HG02610 (cell line): ENCODE measurements around the gene FOXS1.
"Not testable (repeated sequence)": the region's sequence is repeated elsewhere in the genome, so short reads cannot be mapped to it uniquely, and the experiment has no call there.

Source experiments
- ATAC-seq: cut with Tn5 transposase; IDR thresholded peaks from one replicate; pipeline ENCODE4 v1.9.1; 2021; ENCODE audit warnings: mild to moderate bottlenecking, moderate library complexity; ENCODE audit not compliant: unreplicated experiment

The FOXS1 gene

GRCh38 chr20:31840906-31841816 lies 4.2 kb downstream of the FOXS1 start:
- ATAC-seq = no peak

GRCh38 chr20:31839782-31840487 lies 5.5 kb downstream of the FOXS1 start:
- no peak for ATAC-seq

DNA sequence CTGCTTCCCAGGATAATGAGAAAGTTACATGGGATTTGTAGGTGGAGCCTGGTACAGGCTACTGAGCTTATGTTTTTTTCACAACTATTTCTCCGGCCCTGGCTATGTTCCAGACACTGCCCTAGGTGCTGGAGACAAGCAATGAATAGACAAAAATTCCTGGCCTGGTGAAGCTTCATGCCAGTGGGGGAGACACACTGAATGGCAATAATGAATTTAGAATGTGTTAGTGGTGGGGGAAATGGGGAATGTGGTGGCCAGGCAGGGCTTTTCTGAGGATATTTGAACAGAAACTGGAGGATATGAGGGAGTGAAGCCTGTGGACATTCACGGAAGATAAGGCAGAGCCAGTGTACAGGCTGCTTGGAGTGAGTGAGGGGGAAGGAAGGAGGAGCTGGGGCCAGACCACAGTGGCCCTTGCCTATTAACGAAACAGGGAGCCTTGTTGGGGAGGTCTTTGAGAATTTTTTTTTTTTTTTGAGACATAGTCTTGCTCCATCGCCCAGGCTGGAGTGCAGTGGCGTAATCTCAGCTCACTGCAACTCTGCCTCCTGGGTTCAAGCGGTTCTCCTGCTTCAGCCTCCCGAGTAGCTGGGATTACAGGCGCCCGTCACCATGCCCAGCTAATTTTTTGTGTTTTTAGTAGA lies 6.6 kb downstream of the FOXS1 start:
- ATAC-seq = no peak

GRCh38 chr20:31837896-31838397 lies 7.5 kb downstream of the FOXS1 start:
- ATAC-seq = no peak

GRCh38 chr20:31836853-31837608 lies 8.4 kb downstream of the FOXS1 start:
- ATAC-seq = no peak

GRCh38 chr20:31835977-31836852 lies 9.2 kb downstream of the FOXS1 start:
- peak; percentile 73 for ATAC-seq

GRCh38 chr20:31835554-31835953 lies 9.8 kb downstream of the FOXS1 start:
- no peak for ATAC-seq

DNA sequence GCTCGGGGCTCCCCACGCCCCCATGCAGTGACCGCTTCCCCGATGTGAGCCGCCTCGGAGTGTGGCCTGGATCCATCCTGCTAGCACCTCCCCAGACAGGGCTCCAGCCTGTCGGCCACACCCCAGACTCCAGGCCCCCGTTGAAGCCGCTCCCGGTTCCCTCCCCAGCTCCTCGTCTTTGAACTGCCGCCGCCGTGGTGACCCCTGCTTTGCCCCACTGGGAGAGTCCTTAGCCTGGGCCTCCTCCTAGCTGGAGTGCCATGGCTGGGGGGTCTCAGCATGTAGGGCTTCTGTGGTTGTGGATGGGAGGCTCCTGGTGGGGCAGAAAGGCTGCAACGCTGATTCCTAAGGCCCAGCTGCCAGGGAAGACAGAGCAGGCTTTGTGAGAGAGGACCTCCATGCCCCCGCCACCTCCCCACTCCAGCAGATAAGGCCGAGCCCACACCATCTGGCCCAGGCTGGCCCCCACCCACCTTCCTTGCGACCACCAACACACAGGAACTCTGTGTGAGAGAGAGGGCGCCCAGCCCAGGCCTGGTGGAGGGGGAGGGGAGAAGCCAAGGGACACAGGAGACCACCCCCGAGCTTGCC lies 11.4 kb downstream of the FOXS1 start:
- no peak for ATAC-seq

DNA sequence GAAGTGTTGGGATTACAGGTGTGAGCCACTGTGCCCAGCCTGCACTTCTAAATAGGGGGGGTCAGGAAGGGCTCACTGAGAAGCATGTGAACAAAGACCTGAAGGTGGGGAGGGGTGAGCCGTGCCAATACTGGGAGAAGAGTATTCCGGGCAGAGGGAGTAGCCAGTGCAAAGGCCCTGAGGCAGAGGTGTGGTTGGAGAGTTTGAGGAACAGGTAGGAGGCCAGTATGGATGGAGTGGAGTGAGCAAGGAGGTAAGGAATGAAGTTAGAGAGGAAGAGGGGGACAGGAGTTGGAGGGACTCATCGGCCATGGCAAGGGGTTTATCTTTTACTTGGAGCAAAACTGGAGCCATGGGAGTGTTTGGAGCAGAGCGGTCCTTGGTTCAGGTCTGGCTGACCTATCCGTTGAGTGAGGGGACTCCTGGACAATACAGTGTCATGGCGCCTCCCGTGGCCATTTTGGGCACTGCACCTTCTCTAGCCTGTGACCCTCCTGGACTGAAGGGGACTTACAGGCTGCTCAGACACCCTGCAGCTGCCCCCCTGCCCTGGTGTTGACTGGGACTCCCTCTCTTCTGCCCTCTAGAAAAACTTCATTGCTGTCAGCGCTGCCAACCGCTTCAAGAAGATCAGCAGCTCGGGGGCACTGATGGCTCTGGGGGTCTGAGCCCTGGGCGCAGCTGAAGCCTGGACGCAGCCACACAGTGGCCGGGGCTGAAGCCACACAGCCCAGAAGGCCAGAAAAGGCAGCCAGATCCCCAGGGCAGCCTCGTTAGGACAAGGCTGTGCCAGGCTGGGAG lies 12.1 kb downstream of the FOXS1 start:
- no peak for ATAC-seq

DNA sequence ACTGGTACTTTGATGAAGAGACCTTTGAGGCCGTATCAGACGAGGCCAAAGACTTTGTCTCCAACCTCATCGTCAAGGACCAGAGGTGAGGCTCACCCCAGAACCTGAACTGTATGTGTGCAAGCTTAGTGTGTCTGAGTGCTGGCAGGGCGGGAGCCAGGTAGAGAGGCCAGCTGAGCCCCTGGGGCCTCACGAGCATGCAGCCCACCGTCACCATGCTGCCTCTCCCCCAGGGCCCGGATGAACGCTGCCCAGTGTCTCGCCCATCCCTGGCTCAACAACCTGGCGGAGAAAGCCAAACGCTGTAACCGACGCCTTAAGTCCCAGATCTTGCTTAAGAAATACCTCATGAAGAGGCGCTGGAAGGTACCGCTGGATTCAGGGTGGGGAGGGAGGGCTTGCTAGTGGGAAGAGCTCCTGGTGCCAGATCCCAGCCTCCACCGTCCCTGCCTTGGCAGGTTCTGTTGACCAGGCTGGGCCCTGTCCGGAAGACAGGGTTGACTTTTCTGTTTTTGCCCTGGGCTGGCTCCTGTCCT lies 13.6 kb downstream of the FOXS1 start:
- no peak for ATAC-seq

- no peak for ATAC-seq
Observed at GRCh38 chr20:31831211-31831610, 14.2 kb downstream of the FOXS1 start.

GRCh38 chr20:31830406-31830981 lies 14.9 kb downstream of the FOXS1 start:
- no peak for ATAC-seq

DNA sequence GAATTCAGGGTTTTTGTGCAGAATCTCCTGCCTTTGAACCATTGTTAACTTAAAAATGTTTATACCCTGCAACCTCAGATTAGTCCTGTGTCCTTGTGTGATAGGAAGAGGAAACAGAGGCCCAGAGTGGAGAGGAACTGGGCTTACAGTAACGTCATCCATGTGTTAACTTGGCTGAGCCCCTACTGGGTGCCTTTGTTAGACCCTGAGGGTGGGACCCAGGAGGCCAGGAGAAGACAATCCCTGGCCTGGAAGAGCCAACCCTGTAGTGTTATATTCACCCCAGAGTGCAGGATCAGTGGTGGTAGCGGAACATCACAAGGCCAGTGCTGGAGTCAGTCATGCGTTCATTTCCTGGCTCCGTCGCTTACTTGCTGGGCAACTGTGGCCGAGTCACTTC lies 15.7 kb downstream of the FOXS1 start:
- no peak for ATAC-seq

DNA sequence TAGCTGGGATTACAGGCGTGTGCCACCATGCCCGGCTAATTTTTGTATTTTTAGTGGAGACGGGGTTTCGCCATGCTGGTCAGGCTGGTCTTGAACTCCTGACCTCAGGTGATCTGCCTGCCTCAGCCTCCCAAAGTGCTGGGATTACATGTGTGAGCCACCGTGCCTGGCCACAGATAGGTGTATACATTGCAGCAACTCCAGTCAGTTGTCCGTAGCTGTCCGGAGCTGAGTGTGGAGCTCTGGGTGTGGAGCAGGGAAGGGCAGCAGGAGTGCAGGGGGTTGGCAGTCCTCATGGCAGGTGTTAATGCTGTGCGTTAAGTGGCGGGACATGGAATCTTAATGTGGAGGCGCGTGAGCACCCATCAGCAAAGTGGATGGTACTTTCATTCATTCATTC lies 17.4 kb downstream of the FOXS1 start:
- not testable (repeated sequence) for ATAC-seq

- no peak for ATAC-seq
Observed at GRCh38 chr20:31827059-31827458, 18.3 kb downstream of the FOXS1 start.

DNA sequence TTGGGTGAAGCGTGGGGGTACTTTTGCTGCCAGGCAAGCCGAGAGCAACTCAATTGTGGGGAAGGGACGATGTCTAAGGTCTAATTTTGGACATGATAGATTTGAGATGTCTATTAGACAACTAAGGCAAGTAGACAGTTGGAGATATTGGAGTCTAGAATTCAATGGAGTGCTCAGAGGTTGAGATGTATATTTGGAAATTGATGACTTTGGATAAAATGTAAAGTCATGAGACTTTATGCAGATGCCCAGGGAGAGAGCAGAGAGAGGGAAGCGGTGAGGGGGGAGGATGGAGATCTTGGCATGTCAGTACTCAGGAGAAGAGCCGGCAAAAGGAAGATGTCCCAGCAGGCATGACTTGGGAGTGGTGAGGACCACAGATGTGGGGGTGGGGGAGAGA lies 19.3 kb downstream of the FOXS1 start:
- no peak for ATAC-seq

DNA sequence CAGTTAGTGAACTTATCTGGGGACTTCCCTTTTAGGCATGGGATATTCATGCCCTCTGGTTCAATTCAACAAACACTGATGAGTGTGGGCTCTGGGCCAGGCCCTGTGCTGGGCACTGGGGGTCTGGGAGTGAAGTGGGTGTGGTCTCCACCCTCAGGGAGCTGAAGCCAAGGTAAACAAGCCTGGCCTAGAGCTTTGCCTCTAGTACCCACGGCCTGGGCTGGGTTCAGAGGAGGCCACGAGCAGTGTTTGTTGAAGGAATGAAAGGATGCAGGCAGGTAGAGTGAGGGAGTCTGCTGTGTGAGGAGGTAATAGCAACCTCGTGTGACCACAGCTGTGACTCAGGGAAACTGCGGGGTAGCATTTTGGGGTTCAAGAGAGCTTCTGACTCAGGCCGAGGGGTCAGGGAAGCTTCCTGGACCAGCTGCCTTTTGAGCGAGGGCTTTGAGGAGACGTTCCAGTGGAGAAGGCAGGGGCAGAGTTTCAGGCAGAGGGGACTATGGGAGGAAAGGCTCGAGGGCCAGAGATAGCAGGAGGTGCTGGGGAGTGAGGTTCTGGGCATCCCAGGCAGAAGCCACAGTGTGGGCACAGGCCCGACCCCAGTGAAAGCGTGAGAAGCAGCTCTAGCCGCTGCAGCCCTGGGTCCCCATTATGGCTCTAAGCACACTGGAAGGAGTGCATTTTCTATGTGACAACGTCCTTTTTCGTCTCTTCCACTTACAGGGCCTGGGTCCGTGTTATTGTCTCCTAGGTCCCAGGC lies 20.7 kb downstream of the FOXS1 start:
- no peak for ATAC-seq
